GM23338 (cell line): ENCODE data around the gene PCDHGB5.

ENCODE experiments used
- CREB1 ChIP-seq: fragments of 250-450 bp; sonication (Bioruptor Pico); IDR thresholded peaks from 2 replicates; pipeline ENCODE4 v1.5.0; 2020; ENCODE audit warnings: low read depth, mild to moderate bottlenecking, moderate library complexity
- EZH2 ChIP-seq: fragments of 200-600 bp; sonication (generic); IDR thresholded peaks from one replicate; pipeline ENCODE4 v1.8.0; 2017; ENCODE audit warnings: antibody characterized with exemption, mild to moderate bottlenecking, low read depth; ENCODE audit not compliant: unreplicated experiment
- TF ChIP-seq, protein P1 (sequence below), 2 experiments: fragments of 200-600 bp in 1 of 2; sonication (generic) in 1 of 2; conservative IDR thresholded peaks; 2 replicates each; pipeline versions ENCODE4 v1.5.1 to v1.6.1; 2016 to 2017; ENCODE audit warnings: antibody characterized with exemption in 2 of 2, low read depth in 2 of 2, mild to moderate bottlenecking in 2 of 2, moderate library complexity in 1 of 2
- TF ChIP-seq, protein P2 (sequence below): IDR thresholded peaks from 2 replicates; pipeline ENCODE4 v1.6.1; 2016; ENCODE audit warnings: antibody characterized with exemption

DNA sequence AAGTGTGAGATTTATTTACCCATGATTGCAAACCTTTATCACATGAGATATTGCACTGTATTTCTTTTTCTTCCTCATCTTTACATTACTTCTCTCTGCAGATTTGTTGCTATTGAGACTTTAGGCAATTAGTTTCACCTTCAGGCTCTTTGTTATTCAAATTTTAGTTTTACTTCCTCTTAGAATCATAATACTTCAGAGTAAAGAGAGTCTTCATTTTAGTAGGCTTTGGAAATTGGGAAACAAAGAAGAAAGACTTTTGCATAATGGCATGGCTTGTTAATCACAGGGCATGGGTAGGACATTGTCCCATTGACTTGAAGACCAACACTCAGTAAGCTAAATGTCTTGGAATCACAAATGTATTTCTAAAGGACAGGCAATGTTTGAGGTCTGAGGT, 35.0 kb upstream of the PCDHGB5 start:
- TF ChIP-seq, protein P1, sequence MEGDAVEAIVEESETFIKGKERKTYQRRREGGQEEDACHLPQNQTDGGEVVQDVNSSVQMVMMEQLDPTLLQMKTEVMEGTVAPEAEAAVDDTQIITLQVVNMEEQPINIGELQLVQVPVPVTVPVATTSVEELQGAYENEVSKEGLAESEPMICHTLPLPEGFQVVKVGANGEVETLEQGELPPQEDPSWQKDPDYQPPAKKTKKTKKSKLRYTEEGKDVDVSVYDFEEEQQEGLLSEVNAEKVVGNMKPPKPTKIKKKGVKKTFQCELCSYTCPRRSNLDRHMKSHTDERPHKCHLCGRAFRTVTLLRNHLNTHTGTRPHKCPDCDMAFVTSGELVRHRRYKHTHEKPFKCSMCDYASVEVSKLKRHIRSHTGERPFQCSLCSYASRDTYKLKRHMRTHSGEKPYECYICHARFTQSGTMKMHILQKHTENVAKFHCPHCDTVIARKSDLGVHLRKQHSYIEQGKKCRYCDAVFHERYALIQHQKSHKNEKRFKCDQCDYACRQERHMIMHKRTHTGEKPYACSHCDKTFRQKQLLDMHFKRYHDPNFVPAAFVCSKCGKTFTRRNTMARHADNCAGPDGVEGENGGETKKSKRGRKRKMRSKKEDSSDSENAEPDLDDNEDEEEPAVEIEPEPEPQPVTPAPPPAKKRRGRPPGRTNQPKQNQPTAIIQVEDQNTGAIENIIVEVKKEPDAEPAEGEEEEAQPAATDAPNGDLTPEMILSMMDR (conservative IDR thresholded peaks at IDR 0.05; ENCODE audit: low read depth in 2 of 2) = no peak
- TF ChIP-seq CREB1 (CRISPR knock-in tag) = no peak
- TF ChIP-seq EZH2 = no peak
- TF ChIP-seq, protein P2, sequence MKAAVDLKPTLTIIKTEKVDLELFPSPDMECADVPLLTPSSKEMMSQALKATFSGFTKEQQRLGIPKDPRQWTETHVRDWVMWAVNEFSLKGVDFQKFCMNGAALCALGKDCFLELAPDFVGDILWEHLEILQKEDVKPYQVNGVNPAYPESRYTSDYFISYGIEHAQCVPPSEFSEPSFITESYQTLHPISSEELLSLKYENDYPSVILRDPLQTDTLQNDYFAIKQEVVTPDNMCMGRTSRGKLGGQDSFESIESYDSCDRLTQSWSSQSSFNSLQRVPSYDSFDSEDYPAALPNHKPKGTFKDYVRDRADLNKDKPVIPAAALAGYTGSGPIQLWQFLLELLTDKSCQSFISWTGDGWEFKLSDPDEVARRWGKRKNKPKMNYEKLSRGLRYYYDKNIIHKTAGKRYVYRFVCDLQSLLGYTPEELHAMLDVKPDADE = no peak
